ENCODE data around the gene APOE.

DNA sequence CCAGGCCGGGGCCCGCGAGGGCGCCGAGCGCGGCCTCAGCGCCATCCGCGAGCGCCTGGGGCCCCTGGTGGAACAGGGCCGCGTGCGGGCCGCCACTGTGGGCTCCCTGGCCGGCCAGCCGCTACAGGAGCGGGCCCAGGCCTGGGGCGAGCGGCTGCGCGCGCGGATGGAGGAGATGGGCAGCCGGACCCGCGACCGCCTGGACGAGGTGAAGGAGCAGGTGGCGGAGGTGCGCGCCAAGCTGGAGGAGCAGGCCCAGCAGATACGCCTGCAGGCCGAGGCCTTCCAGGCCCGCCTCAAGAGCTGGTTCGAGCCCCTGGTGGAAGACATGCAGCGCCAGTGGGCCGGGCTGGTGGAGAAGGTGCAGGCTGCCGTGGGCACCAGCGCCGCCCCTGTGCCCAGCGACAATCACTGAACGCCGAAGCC, 3.3 kb downstream of the APOE start:
- TF ChIP-seq, protein P1, sequence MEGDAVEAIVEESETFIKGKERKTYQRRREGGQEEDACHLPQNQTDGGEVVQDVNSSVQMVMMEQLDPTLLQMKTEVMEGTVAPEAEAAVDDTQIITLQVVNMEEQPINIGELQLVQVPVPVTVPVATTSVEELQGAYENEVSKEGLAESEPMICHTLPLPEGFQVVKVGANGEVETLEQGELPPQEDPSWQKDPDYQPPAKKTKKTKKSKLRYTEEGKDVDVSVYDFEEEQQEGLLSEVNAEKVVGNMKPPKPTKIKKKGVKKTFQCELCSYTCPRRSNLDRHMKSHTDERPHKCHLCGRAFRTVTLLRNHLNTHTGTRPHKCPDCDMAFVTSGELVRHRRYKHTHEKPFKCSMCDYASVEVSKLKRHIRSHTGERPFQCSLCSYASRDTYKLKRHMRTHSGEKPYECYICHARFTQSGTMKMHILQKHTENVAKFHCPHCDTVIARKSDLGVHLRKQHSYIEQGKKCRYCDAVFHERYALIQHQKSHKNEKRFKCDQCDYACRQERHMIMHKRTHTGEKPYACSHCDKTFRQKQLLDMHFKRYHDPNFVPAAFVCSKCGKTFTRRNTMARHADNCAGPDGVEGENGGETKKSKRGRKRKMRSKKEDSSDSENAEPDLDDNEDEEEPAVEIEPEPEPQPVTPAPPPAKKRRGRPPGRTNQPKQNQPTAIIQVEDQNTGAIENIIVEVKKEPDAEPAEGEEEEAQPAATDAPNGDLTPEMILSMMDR (IDR thresholded peaks at IDR 0.05; ENCODE audit: extremely low read depth in 1 of 2, insufficient read depth in 1 of 2, low read depth in 1 of 2, low read length in 2 of 2) = no peak
- no peak for TF ChIP-seq EZH2 (IDR thresholded peaks at IDR 0.05; ENCODE audit: borderline replicate concordance, low read depth, low read length, severe bottlenecking)
- no peak for TF ChIP-seq POLR2AphosphoS5 (IDR thresholded peaks at IDR 0.05; ENCODE audit: insufficient read depth, low read depth, low read length)
- no peak for TF ChIP-seq JUN (IDR thresholded peaks at IDR 0.05; ENCODE audit: borderline replicate concordance, insufficient read depth, insufficient read length, low read depth)
- TF ChIP-seq GATA2 (IDR thresholded peaks at IDR 0.05; ENCODE audit: insufficient read depth, insufficient read length, low read depth, low read length) = no peak

All from endothelial cell of umbilical vein (primary cell).